NT2/D1 (cell line): Measurements from ENCODE around the gene PARVG.

Experiments
- SUZ12 ChIP-seq: IDR thresholded peaks from 2 replicates; pipeline ENCODE4 v1.6.1; 2011; ENCODE audit not compliant: insufficient read length, insufficient read depth; ENCODE audit errors: extremely low read depth
- ZNF274 ChIP-seq: IDR thresholded peaks from 2 replicates; pipeline ENCODE4 v1.6.1; 2011; ENCODE audit warnings: mild to moderate bottlenecking, low read depth, low read length

- TF ChIP-seq SUZ12: no peak
- TF ChIP-seq ZNF274: no peak
Observed at GRCh38 chr22:44197271-44197670, 16.5 kb downstream of the PARVG start.
